Measurements from ENCODE around the gene KXD1. TPM values are rescaled to one million over a fixed set of nuclear protein-coding genes. Genes with fewer than 3 reads are reported as not detected.

The KXD1 gene
- total and polyA plus RNA-seq, 2 donors (not counting 1 experiment from before 2014, with no cell fraction given), result 63.3 to 108 TPM

- Histone ChIP-seq H3K9ac (ENCODE audit: insufficient read depth, low read length) (no peak overlapping the region), H2AFZ (ENCODE audit: low read length) (no peak overlapping the region), H3K9me3 (ENCODE audit: control insufficient read depth, insufficient read depth, low read depth, low read length) (no peaks in the 10 kb centered on the region), H3K27me3 (ENCODE audit: control insufficient read depth, insufficient read depth, low read length) (no peaks in the 10 kb centered on the region), H3K27ac (ENCODE audit: insufficient read depth, low read length) (no peak overlapping the region), H3K4me1 (ENCODE audit: control insufficient read depth, extremely low read depth, insufficient read depth, low read length) (peaks cover 22% of the 10 kb centered on the region), H3K4me2 (ENCODE audit: extremely low read depth, insufficient read depth, low read length) (no peak overlapping the region), H3K36me3 (ENCODE audit: control insufficient read depth, insufficient read depth, low read length) (no peaks in the 10 kb centered on the region), H3K4me3 (replicated peaks in 1 of 4; ENCODE audit: control extremely low read depth in 1 of 4, insufficient read depth in 1 of 4, low read depth in 3 of 4, low read length in 4 of 4) (no peak overlapping the region), H3K79me2 (ENCODE audit: control insufficient read depth, insufficient read depth, low read length) (peaks cover 84% of the 10 kb centered on the region), H4K20me1 (ENCODE audit: control insufficient read depth, extremely low read depth, insufficient read depth, low read length) (no peaks in the 10 kb centered on the region)
- TF ChIP-seq EZH2 (IDR thresholded peaks at IDR 0.05; ENCODE audit: low read length, missing control alignments) (no peak), CTCF (conservative IDR thresholded peaks at IDR 0.05 in 1 of 2, IDR thresholded peaks at IDR 0.05 in 1 of 2; ENCODE audit: low read depth in 1 of 2, low read length in 2 of 2) (no peak)
- DNase-seq (ENCODE audit: low read depth in 2 of 2), result no peak
These were observed 40.1 kb upstream of the KXD1 start for GRCh38 chr19:18517606-18518005.

- Histone ChIP-seq H3K79me2 (ENCODE audit: control insufficient read depth, insufficient read depth, low read length) (peaks cover 75% of the 10 kb centered on the region), H3K4me3 (replicated peaks in 1 of 4; ENCODE audit: control extremely low read depth in 1 of 4, insufficient read depth in 1 of 4, low read depth in 3 of 4, low read length in 4 of 4) (no peak overlapping the region), H3K4me2 (ENCODE audit: extremely low read depth, insufficient read depth, low read length) (no peak overlapping the region), H2AFZ (ENCODE audit: low read length) (no peak overlapping the region), H4K20me1 (ENCODE audit: control insufficient read depth, extremely low read depth, insufficient read depth, low read length) (no peaks in the 10 kb centered on the region), H3K27ac (ENCODE audit: insufficient read depth, low read length) (no peak overlapping the region), H3K9ac (ENCODE audit: insufficient read depth, low read length) (no peak overlapping the region), H3K4me1 (ENCODE audit: control insufficient read depth, extremely low read depth, insufficient read depth, low read length) (peaks cover 22% of the 10 kb centered on the region), H3K9me3 (ENCODE audit: control insufficient read depth, insufficient read depth, low read depth, low read length) (no peaks in the 10 kb centered on the region), H3K36me3 (ENCODE audit: control insufficient read depth, insufficient read depth, low read length) (no peaks in the 10 kb centered on the region), H3K27me3 (ENCODE audit: control insufficient read depth, insufficient read depth, low read length) (no peaks in the 10 kb centered on the region)
- no peak for DNase-seq (ENCODE audit: low read depth in 2 of 2)
- no peak for TF ChIP-seq EZH2 (IDR thresholded peaks at IDR 0.05; ENCODE audit: low read length, missing control alignments)
- TF ChIP-seq CTCF (conservative IDR thresholded peaks at IDR 0.05 in 1 of 2, IDR thresholded peaks at IDR 0.05 in 1 of 2; ENCODE audit: low read depth in 1 of 2, low read length in 2 of 2), result no peak
These were observed 39.0 kb upstream of the KXD1 start for GRCh38 chr19:18518639-18519038.

- Histone ChIP-seq H3K36me3 (ENCODE audit: control insufficient read depth, insufficient read depth, low read length) (no peaks in the 10 kb centered on the region), H4K20me1 (ENCODE audit: control insufficient read depth, extremely low read depth, insufficient read depth, low read length) (no peaks in the 10 kb centered on the region), H3K27ac (ENCODE audit: insufficient read depth, low read length) (peak overlapping the region; percentile 100), H3K4me2 (ENCODE audit: extremely low read depth, insufficient read depth, low read length) (peak overlapping the region; percentile 99), H3K4me3 (replicated peaks in 1 of 4; ENCODE audit: control extremely low read depth in 1 of 4, insufficient read depth in 1 of 4, low read depth in 3 of 4, low read length in 4 of 4) (peak overlapping the region; percentile 92 to 99 (median 98)), H3K27me3 (ENCODE audit: control insufficient read depth, insufficient read depth, low read length) (no peaks in the 10 kb centered on the region), H2AFZ (ENCODE audit: low read length) (no peak overlapping the region), H3K79me2 (ENCODE audit: control insufficient read depth, insufficient read depth, low read length) (peaks cover 62% of the 10 kb centered on the region), H3K4me1 (ENCODE audit: control insufficient read depth, extremely low read depth, insufficient read depth, low read length) (peaks cover 10% of the 10 kb centered on the region), H3K9me3 (ENCODE audit: control insufficient read depth, insufficient read depth, low read depth, low read length) (no peaks in the 10 kb centered on the region), H3K9ac (ENCODE audit: insufficient read depth, low read length) (peak overlapping the region; percentile 98)
- peak; percentile 74 to 85 for DNase-seq (ENCODE audit: low read depth in 2 of 2)
- TF ChIP-seq CTCF (conservative IDR thresholded peaks at IDR 0.05 in 1 of 2, IDR thresholded peaks at IDR 0.05 in 1 of 2; ENCODE audit: low read depth in 1 of 2, low read length in 2 of 2), result peak; percentile 46 to 66
- TF ChIP-seq EZH2 (IDR thresholded peaks at IDR 0.05; ENCODE audit: low read length, missing control alignments), result no peak
These were observed 37.5 kb upstream of the KXD1 start for GRCh38 chr19:18519962-18520847.
